Thoracic aorta (tissue), 2 donors: ENCODE results near the gene LDLRAP1. TPM values are rescaled to one million over a fixed set of nuclear protein-coding genes. Genes with fewer than 3 reads are reported as not detected.

ENCODE experiments used
- ATAC-seq: fragments of 150-250 bp; one replicate; pipeline ENCODE4 v1.8.0; 2017; ENCODE audit warnings: low read depth; ENCODE audit not compliant: insufficient number of reproducible peaks, low FRiP score
- DNase-seq: peaks from one replicate; pipeline ENCODE4 v3.0.0-alpha.2; 2020; ENCODE audit warnings: low spot score
- H3K27ac ChIP-seq, 2 donors: fragments of 200-600 bp; sonication (generic); 1 replicate in 1 of 2; 2 replicates in 1 of 2; pipeline ENCODE4 v1.5.1; 2016; ENCODE audit warnings: mild to moderate bottlenecking in 2 of 2, moderate library complexity in 2 of 2
- H3K27me3 ChIP-seq: fragments of 200-600 bp; sonication (generic); replicated peaks from 2 replicates; pipeline ENCODE4 v1.6.0; 2016; ENCODE audit warnings: mild to moderate bottlenecking; ENCODE audit not compliant: insufficient read depth
- H3K36me3 ChIP-seq: fragments of 200-600 bp; sonication (generic); one replicate; pipeline ENCODE4 v1.5.1; 2016
- H3K4me1 ChIP-seq, 2 donors: fragments of 200-600 bp; sonication (generic); 1 replicate in 1 of 2; 2 replicates in 1 of 2; pipeline versions ENCODE4 v1.5.1 to v1.6.0; 2016; ENCODE audit warnings: low read depth in 2 of 2, mild to moderate bottlenecking in 1 of 2; ENCODE audit not compliant: control insufficient read depth in 1 of 2
- H3K4me3 ChIP-seq: fragments of 200-600 bp; sonication (generic); 2 replicates; pipeline ENCODE4 v1.5.1; 2016; ENCODE audit warnings: mild to moderate bottlenecking
- H3K9me3 ChIP-seq: fragments of 200-600 bp; sonication (generic); 2 replicates; pipeline ENCODE4 v1.5.1; 2016
- CTCF ChIP-seq: fragments of 200-600 bp; sonication (generic); IDR thresholded peaks from one replicate; pipeline ENCODE4 v1.5.1; 2019; ENCODE audit warnings: antibody characterized with exemption
- total RNA-seq, 2 donors: library from RNA; depleted of rRNA; stranded (reverse); fragments of >200 nt; gene quantifications; one replicate each; pipeline versions ENCODE4 v1.1.0 to v1.2.3, GENCODE V29; 2016

LDLRAP1 gene
- total RNA-seq, 2 donors from 2014 or later, result 35.2 to 55.2 TPM

GRCh38 chr1:25560788-25561187 is 17.4 kb downstream of the LDLRAP1 start:
- H3K4me1 ChIP-seq, result peaks cover 16 to 45% of the 10 kb centered on the region in 2 donors
- H3K36me3 ChIP-seq, result peaks cover 7% of the 10 kb centered on the region
- H3K27ac ChIP-seq, result no peak overlapping the region
- no peaks in the 10 kb centered on the region for H3K9me3 ChIP-seq
- H3K4me3 ChIP-seq, result no peak overlapping the region
- ATAC-seq (no peak), DNase-seq (no peak)
- no peak for TF ChIP-seq CTCF
- H3K27me3 ChIP-seq, result no peaks in the 10 kb centered on the region

DNA sequence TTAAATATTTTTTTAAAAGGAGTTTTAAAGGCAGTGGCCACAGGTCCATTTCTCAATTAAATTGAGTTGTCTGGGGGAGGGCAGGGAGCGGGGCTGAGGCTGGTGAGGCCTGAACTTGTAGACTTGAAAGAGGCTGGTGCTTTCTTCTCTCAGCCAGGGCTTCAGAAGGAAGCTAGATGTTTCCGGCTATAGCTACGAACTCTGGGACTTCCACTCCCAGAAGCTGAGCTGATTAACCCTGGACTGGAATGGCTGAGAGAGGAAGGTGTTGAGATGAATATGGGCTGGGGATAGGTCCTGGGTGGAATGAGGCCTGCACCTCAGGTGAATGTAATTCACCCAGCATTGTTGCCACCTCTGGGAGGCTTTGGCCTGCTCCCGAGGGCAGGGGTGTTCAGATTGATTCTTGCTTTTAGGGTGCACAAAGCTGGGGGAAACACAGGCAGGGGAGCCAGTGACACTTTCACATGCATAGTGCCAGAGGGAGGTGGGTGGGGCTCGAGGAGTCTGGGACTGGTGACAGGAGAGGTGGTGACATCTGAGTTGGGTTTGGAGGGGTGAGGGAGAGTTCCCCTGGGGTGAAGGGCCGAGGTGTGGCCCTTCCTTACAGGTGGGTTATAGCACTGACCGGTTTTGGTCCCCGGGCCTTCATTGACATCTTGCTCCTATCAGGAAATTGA is 18.2 kb downstream of the LDLRAP1 start:
- peaks cover 7% of the 10 kb centered on the region for H3K36me3 ChIP-seq
- H3K27me3 ChIP-seq, result no peaks in the 10 kb centered on the region
- ATAC-seq (no peak), DNase-seq (no peak)
- no peak for TF ChIP-seq CTCF
- peaks cover 15 to 45% of the 10 kb centered on the region in 2 donors for H3K4me1 ChIP-seq
- H3K27ac ChIP-seq, result peak overlapping the region; percentile 41
- no peaks in the 10 kb centered on the region for H3K9me3 ChIP-seq
- no peak overlapping the region for H3K4me3 ChIP-seq

DNA sequence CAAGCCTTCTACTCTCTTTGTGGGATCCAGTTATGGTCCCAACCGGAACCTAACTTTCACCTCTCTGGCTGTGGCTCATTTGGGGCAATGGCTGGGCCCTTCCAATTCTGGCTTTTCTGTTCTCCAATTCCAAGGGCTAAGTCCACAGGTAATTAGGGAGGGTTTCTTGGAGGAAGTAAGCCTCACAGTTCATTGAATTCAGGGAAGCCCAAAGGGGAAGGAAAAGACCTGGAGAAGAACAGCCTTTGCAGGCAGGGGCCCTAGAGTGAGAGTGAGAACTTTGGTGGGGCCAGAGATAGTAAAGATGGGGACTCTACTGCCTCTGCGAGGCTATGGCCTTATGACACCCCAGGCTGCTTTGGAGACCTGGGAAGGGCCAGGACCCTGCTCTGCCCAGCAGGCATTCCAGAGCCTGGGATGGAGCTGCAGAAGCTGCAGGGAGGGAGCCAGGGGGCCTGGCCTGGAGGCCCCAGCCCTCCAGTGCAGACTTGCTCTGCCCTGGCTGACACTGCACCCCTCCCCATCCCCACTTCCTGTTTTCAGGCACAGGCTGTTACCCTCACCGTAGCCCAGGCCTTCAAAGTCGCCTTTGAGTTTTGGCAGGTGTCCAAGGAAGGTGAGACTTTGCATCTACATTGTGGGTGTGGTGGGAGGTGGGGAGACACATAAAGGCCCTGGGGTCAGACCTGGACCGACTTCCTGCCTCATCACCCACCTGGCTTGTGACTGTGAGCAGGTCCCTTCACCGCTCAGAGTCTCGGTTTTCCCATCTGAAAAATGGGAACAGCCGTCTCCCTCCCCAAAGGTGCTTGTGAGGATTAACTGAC is 18.9 kb downstream of the LDLRAP1 start:
- H3K4me1 ChIP-seq, result peaks cover 20 to 47% of the 10 kb centered on the region in 2 donors
- H3K4me3 ChIP-seq, result no peak overlapping the region
- DNase-seq (no peak), ATAC-seq (no peak)
- TF ChIP-seq CTCF, result no peak
- H3K9me3 ChIP-seq, result no peaks in the 10 kb centered on the region
- H3K27me3 ChIP-seq, result no peaks in the 10 kb centered on the region
- H3K27ac ChIP-seq, result peak overlapping the region; percentile 41
- H3K36me3 ChIP-seq, result peaks cover 7% of the 10 kb centered on the region

DNA sequence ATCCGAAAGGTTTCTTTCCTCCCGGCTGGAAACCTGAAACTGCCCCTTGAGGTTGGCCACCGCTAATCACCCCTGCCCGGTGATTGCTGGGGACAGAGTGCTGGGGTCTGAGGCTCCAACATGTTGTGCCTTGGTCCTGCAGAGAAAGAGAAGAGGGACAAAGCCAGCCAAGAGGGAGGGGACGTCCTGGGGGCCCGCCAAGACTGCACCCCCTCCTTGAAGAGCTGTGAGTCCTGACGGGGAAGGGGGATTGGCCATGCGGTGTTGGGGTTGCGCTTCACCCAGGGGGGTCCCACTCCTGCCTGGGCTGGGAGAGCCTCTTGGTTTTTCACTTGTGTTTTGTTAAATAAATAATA is 19.5 kb downstream of the LDLRAP1 start:
- no peak for DNase-seq
- Histone ChIP-seq H3K36me3 (peaks cover 7% of the 10 kb centered on the region), H3K9me3 (no peaks in the 10 kb centered on the region), H3K27me3 (no peaks in the 10 kb centered on the region), H3K27ac (peak overlapping the region; percentile 11 to 41), H3K4me1 (peaks cover 26 to 53% of the 10 kb centered on the region in 2 donors), H3K4me3 (no peak overlapping the region)
- no peak for ATAC-seq
- no peak for TF ChIP-seq CTCF
